ENCODE results near the gene ACTR1B. TPM values are rescaled to one million over a fixed set of nuclear protein-coding genes. Genes with fewer than 3 reads are reported as not detected.
"Not testable (repeated sequence)": the region's sequence is repeated elsewhere in the genome, so short reads cannot be mapped to it uniquely, and the experiment has no call there.

Gene ACTR1B
- total RNA-seq: 10 to 100 TPM; 94.0 to 97.8 TPM
- polyA plus RNA-seq: 10 to 100 TPM; 11.7 to 17.9 (median 13.0) TPM
- 115 to 200 (median 158) reads per million in 6 experiments for total RNA-seq

DNA sequence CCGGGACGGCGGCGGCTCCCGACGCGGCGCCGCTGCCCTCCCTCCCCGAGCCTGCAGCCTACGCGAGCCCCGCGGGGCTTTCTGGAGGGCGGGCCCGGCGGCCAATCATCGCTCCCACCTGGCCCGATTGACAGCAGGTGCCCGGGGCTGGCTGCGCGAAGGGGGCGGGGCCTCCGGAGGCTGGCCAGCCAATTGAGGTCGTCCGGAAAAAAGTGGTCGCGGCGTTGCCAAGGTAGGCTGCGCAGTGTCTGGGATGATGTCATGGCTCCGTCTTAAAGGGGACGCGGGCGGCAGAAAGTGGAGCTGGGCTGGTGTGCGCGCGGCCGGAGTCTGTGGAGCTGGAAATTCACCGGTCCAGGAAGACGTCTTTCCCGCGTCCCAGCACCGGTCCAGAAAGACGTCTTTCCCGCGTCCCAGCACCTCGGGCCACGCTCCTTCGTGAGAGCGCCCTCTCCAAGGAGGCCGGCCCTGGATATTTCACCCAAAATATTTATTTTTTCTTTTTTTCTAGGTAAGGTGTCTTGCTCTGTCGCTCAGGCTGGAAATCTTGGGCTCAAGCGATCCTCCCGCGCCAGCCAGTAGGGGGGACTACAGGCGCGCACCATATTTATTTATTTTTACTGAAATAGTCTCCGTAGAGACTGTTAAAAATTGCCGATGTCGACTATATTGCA lies at the start of gene ACTR1B:
Gene ACTR1B, minus strand, starts transcription at position 83 of the 674 bp plus-strand sequence. CDS start 154 bp downstream, outside the sequence.
- peak within 1 kb of the TSS; percentile 91 to 98 (median 96) for H3K4me3 Mint-ChIP-seq
- no peaks in the 10 kb centered on the region for H3K9me3 Mint-ChIP-seq
- POLR2A ChIA-PET: interaction anchor here (0.7 to 8.6 kb wide), 9 partner anchors 10 to 73 kb away, joined by 3 to 170 read pairs (median 3); partner anchors contain the start of gene COX5B
- H3K36me3 Mint-ChIP-seq: peaks cover 0 to 12% (median 0%) of the 10 kb centered on the region in 3 donors
- no peaks in the 10 kb centered on the region for H3K27me3 Mint-ChIP-seq
- peaks cover 22 to 42% (median 32%) of the 10 kb centered on the region in 4 donors for H3K4me1 Mint-ChIP-seq
- DNase-seq (peak; percentile 95 to 99 (median 98)), ATAC-seq (peak; percentile 86)
- peak within 1 kb of the TSS; percentile 93 to 100 (median 98) for H3K27ac Mint-ChIP-seq

DNA sequence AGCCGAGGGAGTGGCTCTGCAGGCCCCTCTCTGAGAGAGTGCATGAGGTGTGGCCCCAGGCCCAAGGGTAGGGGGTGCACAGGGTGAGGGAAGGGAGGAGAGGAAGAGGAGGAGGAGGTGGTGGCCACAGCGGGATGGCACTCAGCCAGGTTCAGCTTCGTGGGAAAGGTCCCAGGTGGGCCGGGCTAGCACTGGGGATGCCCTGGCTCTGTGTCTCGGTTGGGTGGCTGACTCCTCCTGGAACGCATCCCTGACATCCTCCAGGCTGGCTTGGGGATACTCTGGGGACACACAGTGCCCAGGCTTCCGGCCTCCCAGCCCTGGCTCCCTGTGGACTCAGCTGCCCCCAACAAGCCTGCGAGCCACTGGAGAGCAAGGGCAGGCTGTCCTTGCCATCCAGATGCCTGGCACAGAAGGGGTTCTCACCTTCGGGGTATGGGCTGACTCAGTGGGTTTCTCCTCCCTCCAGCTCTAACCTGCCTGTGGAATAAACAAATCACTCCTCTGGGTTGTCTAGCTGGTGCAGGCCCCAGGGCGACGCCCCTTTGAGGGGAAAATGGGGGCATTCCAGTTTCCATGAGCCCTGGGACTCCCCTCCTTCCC lies 49.0 kb upstream of the ACTR1B start:
- H3K36me3 Mint-ChIP-seq: peaks cover 5 to 30% (median 27%) of the 10 kb centered on the region in 3 donors
- peak; percentile 24 to 41 for ATAC-seq
- H3K4me1 Mint-ChIP-seq: peaks cover 53 to 81% (median 71%) of the 10 kb centered on the region in 4 donors
- peak overlapping the region; percentile 88 to 99 (median 95) for H3K4me3 Mint-ChIP-seq
- DNase-seq: peak in 4 of 10 donors; percentile 41 to 70 (median 66)
- POLR2A ChIA-PET: interaction anchor here (0.6 to 12.8 kb wide), 12 partner anchors 13 to 733 kb away, joined by 3 to 159 read pairs (median 9); partner anchors contain the start of genes ANKRD36B and COX5B
- H3K27ac Mint-ChIP-seq: peak overlapping the region; percentile 93 to 100 (median 99)
- no peaks in the 10 kb centered on the region for H3K27me3 Mint-ChIP-seq
- H3K9me3 Mint-ChIP-seq: no peaks in the 10 kb centered on the region

- not testable (repeated sequence) for H3K9me3 Mint-ChIP-seq, DNase-seq, ATAC-seq, H3K27me3 Mint-ChIP-seq
- peak overlapping the region; percentile 41 to 99 (median 82) for H3K4me3 Mint-ChIP-seq
- POLR2A ChIA-PET: interaction anchor here (1.0 to 12.8 kb wide), 6 partner anchors 13 to 122 kb away, joined by 3 to 159 read pairs (median 10); partner anchors contain the start of gene ANKRD36B
- H3K4me1 Mint-ChIP-seq: peaks cover 48 to 74% (median 65%) of the 10 kb centered on the region in 4 donors
- peaks cover 5 to 29% (median 27%) of the 10 kb centered on the region in 3 donors for H3K36me3 Mint-ChIP-seq
- peak overlapping the region; percentile 82 to 100 (median 98) for H3K27ac Mint-ChIP-seq
Observed at GRCh38 chr2:97712175-97712574, 48.3 kb upstream of the ACTR1B start.

- ATAC-seq: no peak
- Mint-ChIP-seq H3K27ac (peak overlapping the region in 9 of 10 donors; percentile 71 to 100 (median 93)), H3K4me3 (peak overlapping the region in 8 of 10 donors; percentile 23 to 97 (median 66)), H3K4me1 (peaks cover 42 to 66% (median 57%) of the 10 kb centered on the region in 4 donors), H3K27me3 (no peaks in the 10 kb centered on the region), H3K9me3 (no peaks in the 10 kb centered on the region), H3K36me3 (peaks cover 3 to 24% (median 20%) of the 10 kb centered on the region in 3 donors)
- POLR2A ChIA-PET: interaction anchor here (2.8 to 12.8 kb wide), 2 partner anchors 30 to 121 kb away, joined by 10 to 159 read pairs; partner anchors contain the start of gene ANKRD36B
- DNase-seq: no peak
Observed at GRCh38 chr2:97711394-97711711, 47.5 kb upstream of the ACTR1B start.

GRCh38 chr2:97708608-97709007 lies 44.8 kb upstream of the ACTR1B start:
- H3K27me3 Mint-ChIP-seq: no peaks in the 10 kb centered on the region
- DNase-seq: peak in 1 of 10 donors; percentile 13
- POLR2A ChIA-PET: interaction anchor here (1.5 to 12.8 kb wide), 2 partner anchors 18 to 32 kb away, joined by 3 to 159 read pairs; no protein-coding TSS in a partner anchor
- ATAC-seq: no peak
- H3K4me1 Mint-ChIP-seq: peaks cover 22 to 42% (median 38%) of the 10 kb centered on the region in 4 donors
- peaks cover 0 to 2% (median 2%) of the 10 kb centered on the region in 3 donors for H3K36me3 Mint-ChIP-seq
- H3K27ac Mint-ChIP-seq: no peak overlapping the region
- no peak overlapping the region for H3K4me3 Mint-ChIP-seq
- H3K9me3 Mint-ChIP-seq: no peaks in the 10 kb centered on the region

DNA sequence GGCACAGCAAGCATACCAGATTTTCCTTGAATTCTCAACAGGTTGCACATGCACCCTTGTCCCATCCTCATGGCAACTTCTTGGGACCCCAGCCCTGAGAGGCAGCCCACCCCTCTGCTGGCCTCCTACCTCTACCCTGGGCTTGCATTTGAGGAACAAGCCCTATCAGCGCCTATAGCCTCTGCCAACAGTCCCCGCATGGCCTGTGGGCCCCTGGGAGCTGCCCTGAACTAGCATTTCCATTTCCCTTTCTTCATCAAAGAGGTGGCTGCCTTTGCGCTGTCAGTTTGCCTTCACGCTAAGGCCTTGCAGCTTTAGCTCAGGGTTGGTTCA lies 44.2 kb upstream of the ACTR1B start:
- Mint-ChIP-seq H3K36me3 (no peaks in the 10 kb centered on the region), H3K9me3 (no peaks in the 10 kb centered on the region), H3K27me3 (no peaks in the 10 kb centered on the region), H3K4me1 (peaks cover 17 to 38% (median 32%) of the 10 kb centered on the region in 4 donors), H3K27ac (no peak overlapping the region), H3K4me3 (no peak overlapping the region)
- POLR2A ChIA-PET: interaction anchor here (1.5 to 12.8 kb wide), 2 partner anchors 19 to 33 kb away, joined by 3 to 159 read pairs; no protein-coding TSS in a partner anchor
- peak in 1 of 10 donors; percentile 49 for DNase-seq
- ATAC-seq: no peak

DNA sequence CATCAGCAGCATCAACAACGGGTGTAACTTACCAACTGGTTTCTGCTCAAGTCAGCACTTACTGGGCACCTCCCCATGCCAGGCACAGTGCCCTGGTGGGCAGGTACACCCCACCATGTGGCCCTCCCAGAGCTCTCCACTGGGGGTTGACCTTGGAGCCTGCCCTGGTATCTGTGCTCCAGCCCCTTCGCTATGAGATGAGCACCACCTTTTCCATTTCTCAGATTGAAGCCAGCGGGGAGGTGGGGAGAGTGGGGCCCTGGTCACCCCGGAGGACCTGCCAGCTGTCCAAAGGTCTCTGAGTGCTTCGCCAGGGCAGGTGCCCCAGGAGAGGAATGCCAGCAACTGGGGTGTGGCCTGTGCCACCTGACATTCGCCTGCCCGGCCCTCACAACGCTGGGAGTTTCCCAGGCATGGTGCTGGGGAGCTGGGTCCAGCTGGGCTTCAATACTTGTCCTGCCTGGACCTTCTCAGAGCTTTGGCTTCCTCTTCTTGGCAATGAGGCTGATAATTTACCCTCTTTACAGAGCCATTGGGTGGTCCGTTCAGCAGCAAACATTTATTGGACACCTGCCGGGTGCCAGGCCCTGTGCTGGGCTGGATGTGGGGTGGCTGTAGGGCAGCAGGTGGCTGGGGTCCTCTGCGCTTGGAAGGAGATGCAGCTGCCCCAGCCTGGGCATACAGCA lies 43.7 kb upstream of the ACTR1B start:
- Mint-ChIP-seq H3K9me3 (no peaks in the 10 kb centered on the region), H3K27me3 (no peaks in the 10 kb centered on the region), H3K36me3 (no peaks in the 10 kb centered on the region), H3K27ac (no peak overlapping the region), H3K4me1 (peaks cover 16 to 33% (median 28%) of the 10 kb centered on the region in 4 donors), H3K4me3 (no peak overlapping the region)
- POLR2A ChIA-PET: interaction anchor here (1.5 to 12.8 kb wide), 2 partner anchors 19 to 34 kb away, joined by 3 to 159 read pairs; no protein-coding TSS in a partner anchor
- DNase-seq: peak in 1 of 10 donors; percentile 45
- no peak for ATAC-seq

DNA sequence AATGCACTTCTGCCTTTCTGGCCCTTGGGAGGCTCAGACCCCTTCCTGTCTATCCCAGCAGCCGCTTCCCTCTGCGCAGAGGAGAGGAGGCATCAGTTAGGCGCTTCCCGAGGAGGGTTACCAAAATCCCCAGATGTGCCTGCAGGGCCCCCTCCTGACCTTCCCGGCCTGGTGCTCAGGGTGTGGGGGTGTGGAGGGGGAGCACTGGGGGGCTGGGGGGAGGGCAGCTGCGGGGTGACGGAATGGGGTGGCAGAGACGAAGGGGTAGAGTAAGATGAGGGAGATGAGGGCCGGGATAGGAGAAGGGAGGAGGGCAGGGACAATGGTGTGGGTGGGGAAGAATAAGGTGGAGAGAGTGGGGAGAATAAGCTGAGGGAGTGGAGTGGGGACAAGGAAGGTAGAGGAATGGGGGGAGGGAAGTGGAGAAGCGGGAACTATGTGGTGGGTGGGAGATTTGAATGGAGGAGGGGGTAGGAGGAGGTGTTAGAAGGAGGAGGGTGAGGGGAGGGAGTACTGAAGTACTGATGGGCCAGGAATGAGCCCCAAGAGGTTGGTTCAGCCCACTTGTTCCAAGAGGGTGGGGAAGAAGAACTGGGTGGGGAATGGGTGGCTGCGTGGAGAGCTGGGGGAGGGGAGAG lies 43.0 kb upstream of the ACTR1B start:
- Mint-ChIP-seq H3K27me3 (no peaks in the 10 kb centered on the region), H3K9me3 (no peaks in the 10 kb centered on the region), H3K4me3 (no peak overlapping the region), H3K36me3 (no peaks in the 10 kb centered on the region), H3K27ac (no peak overlapping the region), H3K4me1 (peaks cover 11 to 26% (median 21%) of the 10 kb centered on the region in 4 donors)
- ATAC-seq: no peak
- peak in 1 of 10 donors; percentile 19 for DNase-seq
- POLR2A ChIA-PET: interaction anchor here (12.8 kb wide), 1 partner anchor 34 kb away, joined by 159 read pairs; no protein-coding TSS in a partner anchor

GRCh38 chr2:97706112-97706511 lies 42.3 kb upstream of the ACTR1B start:
- Mint-ChIP-seq H3K4me1 (peaks cover 7 to 19% (median 14%) of the 10 kb centered on the region in 4 donors), H3K4me3 (no peak overlapping the region)
- POLR2A ChIA-PET: no interaction called here

GRCh38 chr2:97704989-97705388 lies 41.1 kb upstream of the ACTR1B start:
- no peaks in the 10 kb centered on the region for H3K27me3 Mint-ChIP-seq
- DNase-seq (peak in 1 of 10 donors; percentile 52), ATAC-seq (no peak)
- no peaks in the 10 kb centered on the region for H3K36me3 Mint-ChIP-seq
- POLR2A ChIA-PET: no interaction called here
- H3K4me1 Mint-ChIP-seq: peaks cover 3 to 13% (median 9%) of the 10 kb centered on the region in 4 donors
- no peak overlapping the region for H3K27ac Mint-ChIP-seq
- no peak overlapping the region for H3K4me3 Mint-ChIP-seq
- no peaks in the 10 kb centered on the region for H3K9me3 Mint-ChIP-seq

More at GRCh38 chr2:97706112-97706511, 42.3 kb upstream of the ACTR1B start:
- DNase-seq (peak in 1 of 10 donors; percentile 44), ATAC-seq (no peak)
- Mint-ChIP-seq H3K36me3 (no peaks in the 10 kb centered on the region), H3K9me3 (no peaks in the 10 kb centered on the region), H3K27ac (no peak overlapping the region), H3K27me3 (no peaks in the 10 kb centered on the region)

DNA sequence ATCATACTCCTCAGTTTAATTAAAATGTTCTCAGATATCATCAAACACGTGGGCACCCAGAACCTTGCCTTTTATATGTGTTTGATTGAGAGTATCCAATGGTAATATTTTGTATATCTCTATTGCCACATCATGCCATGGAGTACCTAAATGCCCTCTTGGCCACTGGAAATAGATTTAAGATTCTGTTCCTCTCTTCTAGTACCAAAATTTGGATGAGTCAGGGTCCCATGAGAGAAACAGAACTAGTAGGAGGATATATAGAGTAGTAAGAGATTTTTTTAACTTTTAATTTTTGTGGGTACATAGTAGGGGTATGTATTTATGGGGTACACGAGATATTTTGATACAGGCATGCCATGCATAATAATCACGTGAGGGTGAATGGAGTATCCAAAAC lies 39.9 kb upstream of the ACTR1B start:
- H3K9me3 Mint-ChIP-seq: no peaks in the 10 kb centered on the region
- DNase-seq: no peak
- no peaks in the 10 kb centered on the region for H3K36me3 Mint-ChIP-seq
- no peaks in the 10 kb centered on the region for H3K27me3 Mint-ChIP-seq
- POLR2A ChIA-PET: no interaction called here
- no peak overlapping the region for H3K4me3 Mint-ChIP-seq
- no peak overlapping the region for H3K27ac Mint-ChIP-seq
- peaks cover 0 to 8% (median 5%) of the 10 kb centered on the region in 4 donors for H3K4me1 Mint-ChIP-seq
- no peak for ATAC-seq

All from naive thymus-derived CD8-positive, alpha-beta T cell (primary cell).